Natural killer cell (primary cell): ENCODE results near the gene MAP3K21. TPM values are rescaled to one million over a fixed set of nuclear protein-coding genes. Genes with fewer than 3 reads are reported as not detected.
A peak's percentile ranks its signal among the peaks of the same experiment; 100 is the strongest.

ENCODE experiments used
- ATAC-seq, 3 donors: fragments of 150-1000 bp in 2 of 3; fragments of 200-7000 bp in 1 of 3; cut with Tn5 transposase; 1 replicate in 1 of 3; 2 replicates in 2 of 3; pipeline ENCODE4 v1.10.0; 2021; ENCODE audit warnings: mild to moderate bottlenecking in 2 of 3, moderate library complexity in 2 of 3
- DNase-seq, 2 donors: peaks; one replicate each; pipeline versions ENCODE4 v3.0.0 to v3.0.0-alpha.2; 2013 to 2021; ENCODE audit warnings: mixed read lengths in 1 of 2
- H3K27ac ChIP-seq: one replicate; pipeline ENCODE4 v1.5.1; 2013; ENCODE audit warnings: mild to moderate bottlenecking, low read length
- H3K27me3 ChIP-seq: one replicate; pipeline ENCODE4 v1.6.1; 2013; ENCODE audit warnings: low read length; ENCODE audit not compliant: control insufficient read depth, insufficient read depth
- H3K36me3 ChIP-seq: one replicate; pipeline ENCODE4 v1.6.1; 2013; ENCODE audit warnings: low read length; ENCODE audit not compliant: control insufficient read depth, insufficient read depth
- H3K4me1 ChIP-seq: one replicate; pipeline ENCODE4 v1.6.1; 2013; ENCODE audit warnings: low read length; ENCODE audit not compliant: control insufficient read depth, insufficient read depth
- H3K4me3 ChIP-seq: one replicate; pipeline ENCODE4 v1.5.1; 2013; ENCODE audit warnings: low read length
- H3K9me3 ChIP-seq: one replicate; pipeline ENCODE4 v1.6.1; 2013; ENCODE audit warnings: low read length; ENCODE audit not compliant: control insufficient read depth, insufficient read depth
- H3K27ac Mint-ChIP-seq, 2 donors: one replicate each; pipeline ENCODE4 v1.8.0; 2022; ENCODE audit warnings: mild to moderate bottlenecking in 2 of 2, mixed read lengths in 2 of 2, moderate library complexity in 1 of 2
- H3K27me3 Mint-ChIP-seq, 2 donors: one replicate each; pipeline ENCODE4 v1.8.0; 2022; ENCODE audit warnings: low read depth in 2 of 2, mixed read lengths in 2 of 2
- H3K36me3 Mint-ChIP-seq: one replicate; pipeline ENCODE4 v1.8.0; 2022; ENCODE audit warnings: mixed read lengths
- H3K4me1 Mint-ChIP-seq, 2 donors: one replicate each; pipeline ENCODE4 v1.8.0; 2022; ENCODE audit warnings: mixed read lengths in 2 of 2
- H3K4me3 Mint-ChIP-seq: one replicate; pipeline ENCODE4 v1.8.0; 2022; ENCODE audit warnings: mild to moderate bottlenecking, moderate library complexity, mixed read lengths
- H3K9me3 Mint-ChIP-seq, 2 donors: one replicate each; pipeline ENCODE4 v1.8.0; 2022; ENCODE audit warnings: mixed read lengths in 2 of 2
- CTCF ChIP-seq: fragments of 200-600 bp; IDR thresholded peaks from one replicate; pipeline ENCODE4 v1.8.0; 2022; ENCODE audit warnings: antibody characterized with exemption
- WGBS: methylation state at CpG from one replicate; pipeline ENCODE4 v1.1.7; 2013; ENCODE audit warnings: missing lambda C conversion rate; ENCODE audit not compliant: insufficient coverage; 5-methylcytosine and 5-hydroxymethylcytosine counted together
- intact Hi-C: fragments of 100-400 bp; cut with micrococcal nuclease; formaldehyde crosslinking; loops from one replicate; pipeline ENCODE4 v1.14.2; 2022
- total RNA-seq, 4 donors: library from RNA; stranded (reverse); fragments of 120-200 nt in 1 of 4; gene quantifications; one replicate each; pipeline versions ENCODE4 v1.2.3 to v1.2.4, GENCODE V29; 2013 to 2022

Gene MAP3K21
- under 1 TPM; 0.14 to 0.70 (median 0.27) TPM for total RNA-seq
- 1.4 TPM for total RNA-seq (2013)

GRCh38 chr1:233327651-233328141 is at the start of gene MAP3K21:
MAP3K21 (plus strand) TSS chr1:233327724; CDS start chr1:233328029, 305 bp downstream.
- DNase-seq (no peak), ATAC-seq (peak; percentile 48 to 62 (median 54))
- H3K9me3 ChIP-seq: no peaks in the 10 kb centered on the region
- no peak for TF ChIP-seq CTCF
- intact Hi-C loops: no loop called here
- Mint-ChIP-seq H3K9me3 (peaks cover 0 to 3% of the 10 kb centered on the region in 2 donors), H3K4me3 (peak within 1 kb of the TSS; percentile 88), H3K27me3 (peaks cover 6 to 16% of the 10 kb centered on the region in 2 donors), H3K36me3 (no peaks in the 10 kb centered on the region), H3K4me1 (peaks cover 0 to 13% of the 10 kb centered on the region in 2 donors), H3K27ac (no peak within 1 kb of the TSS)
- no peak within 1 kb of the TSS for H3K27ac ChIP-seq
- H3K4me1 ChIP-seq: peaks cover 16% of the 10 kb centered on the region
- under 1% methylated on average over 66 of the region's 68 CpGs for WGBS
- no peaks in the 10 kb centered on the region for H3K36me3 ChIP-seq
- peak within 1 kb of the TSS; percentile 34 for H3K4me3 ChIP-seq
- H3K27me3 ChIP-seq: peaks cover 5% of the 10 kb centered on the region

- no peak overlapping the region for H3K4me3 ChIP-seq
- no peak for TF ChIP-seq CTCF
- Mint-ChIP-seq H3K9me3 (no peaks in the 10 kb centered on the region), H3K36me3 (no peaks in the 10 kb centered on the region), H3K27ac (no peak overlapping the region), H3K27me3 (no peaks in the 10 kb centered on the region), H3K4me1 (peaks cover 11 to 19% of the 10 kb centered on the region in 2 donors), H3K4me3 (no peak overlapping the region)
- H3K36me3 ChIP-seq: no peaks in the 10 kb centered on the region
- DNase-seq: no peak
- no peak overlapping the region for H3K27ac ChIP-seq
- intact Hi-C loops: no loop called here
- WGBS: 100% methylated on average over 1 of the region's 1 CpG
- H3K27me3 ChIP-seq: no peaks in the 10 kb centered on the region
- peaks cover 8% of the 10 kb centered on the region for H3K4me1 ChIP-seq
- no peaks in the 10 kb centered on the region for H3K9me3 ChIP-seq
- no peak for ATAC-seq
These were observed 48.9 kb upstream of the MAP3K21 start for GRCh38 chr1:233278631-233279030.

GRCh38 chr1:233279971-233280370 is 47.6 kb upstream of the MAP3K21 start:
- Mint-ChIP-seq H3K4me1 (peaks cover 11 to 19% of the 10 kb centered on the region in 2 donors), H3K36me3 (no peaks in the 10 kb centered on the region), H3K4me3 (no peak overlapping the region), H3K27ac (no peak overlapping the region), H3K27me3 (no peaks in the 10 kb centered on the region), H3K9me3 (no peaks in the 10 kb centered on the region)
- DNase-seq: no peak
- no peaks in the 10 kb centered on the region for H3K27me3 ChIP-seq
- no peak for TF ChIP-seq CTCF
- 100% methylated on average over 2 of the region's 2 CpGs for WGBS
- intact Hi-C loops: no loop called here
- H3K36me3 ChIP-seq: no peaks in the 10 kb centered on the region
- no peak overlapping the region for H3K4me3 ChIP-seq
- H3K9me3 ChIP-seq: no peaks in the 10 kb centered on the region
- no peak for ATAC-seq
- no peak overlapping the region for H3K27ac ChIP-seq
- peaks cover 8% of the 10 kb centered on the region for H3K4me1 ChIP-seq
